MCF 10A (cell line): ENCODE data around the gene CA7. TPM values are rescaled to one million over a fixed set of nuclear protein-coding genes. Genes with fewer than 3 reads are reported as not detected.

ENCODE experiments used
- BruUV-seq: library from RNA; stranded (reverse); fragments of 400-500 nt; replicated peaks from 2 replicates; lab custom pipeline; 2021; lab: Mats Ljungman, UMichigan
- CTCF ChIA-PET: fragments of 300-600 bp; sonication (Branson Sonifier 250); formaldehyde crosslinking; extraction: SDS; loops from one replicate; lab custom pipeline; 2021; ENCODE audit warnings: antibody characterized with exemption, inconsistent platforms; lab: Yijun Ruan, JAX
- POLR2A ChIA-PET: fragments of 300-600, 350-650 bp; sonication (Branson Sonifier 250); formaldehyde crosslinking; extraction: SDS; loops from one replicate; lab custom pipeline; 2020; ENCODE audit warnings: antibody characterized with exemption, inconsistent platforms; lab: Yijun Ruan, JAX
- DNase-seq: peaks from one replicate; pipeline ENCODE4 v3.0.0-alpha.2; 2018; ENCODE audit not compliant: unreplicated experiment
- H3K27ac Mint-ChIP-seq: one replicate; pipeline ENCODE4 v1.8.0; 2022; ENCODE audit warnings: mild to moderate bottlenecking, low read depth, mixed read lengths; ENCODE audit not compliant: unreplicated experiment
- H3K27me3 Mint-ChIP-seq: one replicate; pipeline ENCODE4 v1.8.0; 2022; ENCODE audit warnings: mixed read lengths; ENCODE audit not compliant: insufficient read depth, unreplicated experiment
- H3K36me3 Mint-ChIP-seq: one replicate; pipeline ENCODE4 v1.8.0; 2022; ENCODE audit warnings: mild to moderate bottlenecking, moderate library complexity, mixed read lengths; ENCODE audit not compliant: insufficient read depth, unreplicated experiment
- H3K4me1 Mint-ChIP-seq: one replicate; pipeline ENCODE4 v1.8.0; 2022; ENCODE audit warnings: mixed read lengths; ENCODE audit not compliant: insufficient read depth, unreplicated experiment
- H3K4me3 Mint-ChIP-seq: one replicate; pipeline ENCODE4 v1.8.0; 2022; ENCODE audit warnings: mild to moderate bottlenecking, moderate library complexity, mixed read lengths; ENCODE audit not compliant: unreplicated experiment
- H3K9me3 Mint-ChIP-seq: one replicate; pipeline ENCODE4 v1.8.0; 2022; ENCODE audit warnings: mixed read lengths; ENCODE audit not compliant: unreplicated experiment
- CTCF ChIP-seq: fragments of 200-600 bp; IDR thresholded peaks from one replicate; pipeline ENCODE4 v1.8.0; 2022; ENCODE audit warnings: antibody characterized with exemption, mild to moderate bottlenecking; ENCODE audit not compliant: unreplicated experiment
- intact Hi-C: fragments of 100-400 bp; cut with micrococcal nuclease; formaldehyde crosslinking; loops from 2 replicates; pipeline ENCODE4 v1.14.1; 2022
- total RNA-seq: library from RNA; stranded (reverse); gene quantifications from 2 replicates; pipeline ENCODE4 v1.2.3, GENCODE V29; 2022

The CA7 gene
- total RNA-seq, 1 experiment from 2014 or later = not detected

DNA sequence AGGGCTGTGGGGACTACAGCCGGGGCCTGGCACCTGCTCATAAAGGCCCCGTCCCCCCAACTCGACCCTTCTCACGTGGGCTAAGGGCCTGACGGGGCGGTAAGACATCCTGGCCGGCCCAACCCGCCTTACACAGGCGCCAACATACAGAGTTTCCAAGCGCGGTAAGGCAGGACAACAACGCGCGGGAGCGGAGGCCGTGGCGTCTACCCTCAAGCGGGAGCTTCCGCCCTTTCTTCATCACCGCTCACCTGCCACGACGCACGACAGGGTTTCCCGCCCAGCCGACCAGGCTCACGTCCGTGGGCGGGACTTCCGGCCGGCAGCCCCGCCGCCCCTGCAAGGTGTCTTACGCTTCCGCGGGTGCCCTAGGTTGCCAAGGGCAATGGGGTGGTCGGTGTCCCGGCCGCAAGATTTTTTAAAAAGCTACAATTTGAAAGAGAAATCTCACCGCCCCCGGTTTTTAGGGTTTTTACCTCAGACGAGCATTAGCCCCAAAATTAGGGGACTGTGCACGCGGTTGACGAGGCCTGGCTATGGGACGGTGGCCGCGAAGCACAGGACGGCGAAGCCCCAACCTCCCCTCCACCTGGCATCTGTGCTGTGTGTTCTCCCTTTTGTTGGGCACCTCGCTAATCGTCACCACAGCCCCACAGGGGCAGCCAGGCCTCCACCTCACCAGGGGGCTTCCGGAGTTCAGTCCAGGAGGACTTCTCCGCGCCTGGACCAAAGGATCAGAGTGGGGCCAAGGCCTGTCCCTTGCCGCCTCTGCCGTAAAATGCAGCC, 42.7 kb upstream of the CA7 start, which contains the start of gene TERB1:
TERB1 (minus strand) TSS at position 265 of the 786 bp plus-strand sequence. CDS start 4,786 bp downstream, outside the sequence.
- TF ChIP-seq CTCF = no peak
- ChIA-PET CTCF (interaction anchor here (0.6 kb wide), 1 partner anchor 372 kb away, joined by 6 read pairs; no protein-coding TSS in a partner anchor), POLR2A (no interaction called here)
- no peaks in the 10 kb centered on the region for H3K4me1 Mint-ChIP-seq
- H3K9me3 Mint-ChIP-seq = no peaks in the 10 kb centered on the region
- no TSS peak for BruUV-seq
- no peaks in the 10 kb centered on the region for H3K27me3 Mint-ChIP-seq
- H3K36me3 Mint-ChIP-seq = peaks cover 46% of the 10 kb centered on the region
- intact Hi-C loops = no loop called here
- no peak for DNase-seq
- no peak within 1 kb of the TSS for H3K4me3 Mint-ChIP-seq
- no peak within 1 kb of the TSS for H3K27ac Mint-ChIP-seq

GRCh38 chr16:66802159-66802558, 42.1 kb upstream of the CA7 start:
- intact Hi-C loops = no loop called here
- Mint-ChIP-seq H3K4me1 (no peaks in the 10 kb centered on the region), H3K27me3 (no peaks in the 10 kb centered on the region), H3K9me3 (no peaks in the 10 kb centered on the region), H3K27ac (no peak overlapping the region), H3K4me3 (no peak overlapping the region), H3K36me3 (peaks cover 52% of the 10 kb centered on the region)
- ChIA-PET POLR2A (interaction anchor here (1.3 kb wide), 1 partner anchor 9 kb away, joined by 4 read pairs; no protein-coding TSS in a partner anchor), CTCF (no interaction called here)
- TF ChIP-seq CTCF = no peak
- no TSS peak for BruUV-seq
- no peak for DNase-seq

- CTCF ChIA-PET = interaction anchor here (0.9 to 2.7 kb wide), 4 partner anchors 21 to 82 kb away, joined by 3 to 13 read pairs (median 4); partner anchors contain the start of gene NAE1
- no peaks in the 10 kb centered on the region for H3K9me3 Mint-ChIP-seq
- no peaks in the 10 kb centered on the region for H3K27me3 Mint-ChIP-seq
- POLR2A ChIA-PET = interaction anchor here (1.0 to 1.9 kb wide), 2 partner anchors 19 to 21 kb away, joined by 3 to 5 read pairs; partner anchors contain the start of gene NAE1
- H3K4me1 Mint-ChIP-seq = no peaks in the 10 kb centered on the region
- intact Hi-C loops = no loop called here
- H3K27ac Mint-ChIP-seq = no peak overlapping the region
- BruUV-seq = TSS peak; percentile 15
- H3K36me3 Mint-ChIP-seq = peaks cover 96% of the 10 kb centered on the region
- no peak overlapping the region for H3K4me3 Mint-ChIP-seq
- DNase-seq = no peak
- no peak for TF ChIP-seq CTCF
Measured at GRCh38 chr16:66809765-66810164, 34.4 kb upstream of the CA7 start.

DNA sequence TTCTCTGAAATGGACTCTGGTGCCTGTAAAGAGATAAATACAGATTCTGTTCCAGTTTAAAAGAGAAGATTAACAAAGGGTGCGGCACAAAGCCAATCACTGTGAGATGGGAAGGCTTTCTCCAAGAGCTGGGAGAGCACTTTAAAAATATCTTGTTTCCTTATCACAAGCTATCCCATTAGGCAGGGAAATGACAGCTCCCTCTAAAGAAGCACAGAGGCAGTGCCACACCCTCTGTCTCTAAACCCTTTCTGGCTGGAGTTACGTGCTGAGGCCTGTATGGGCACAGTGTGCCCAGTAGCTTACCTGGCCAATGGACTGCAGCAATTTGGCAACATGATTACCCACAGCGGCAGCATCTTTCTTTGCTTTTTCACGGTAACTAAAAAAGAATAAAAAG, 33.8 kb upstream of the CA7 start:
- H3K4me1 Mint-ChIP-seq = no peaks in the 10 kb centered on the region
- intact Hi-C loops = no loop called here
- no peaks in the 10 kb centered on the region for H3K9me3 Mint-ChIP-seq
- H3K27me3 Mint-ChIP-seq = no peaks in the 10 kb centered on the region
- TF ChIP-seq CTCF = no peak
- no peak overlapping the region for H3K27ac Mint-ChIP-seq
- DNase-seq = peak; percentile 14
- BruUV-seq = no TSS peak
- no peak overlapping the region for H3K4me3 Mint-ChIP-seq
- POLR2A ChIA-PET = interaction anchor here (0.7 to 1.9 kb wide), 3 partner anchors 8 to 20 kb away, joined by 3 to 5 read pairs (median 3); partner anchors contain the start of gene NAE1
- H3K36me3 Mint-ChIP-seq = peaks cover 97% of the 10 kb centered on the region
- CTCF ChIA-PET = interaction anchor here (0.5 to 2.7 kb wide), 7 partner anchors 20 to 248 kb away, joined by 3 to 13 read pairs (median 3); partner anchors contain the start of gene NAE1
